LNCAP (cell line): Measurements from ENCODE around the gene ETV3.

Experiments used
- TF ChIP-seq, protein P1 (sequence below): fragments of 450-650 bp; IDR thresholded peaks from 2 replicates; pipeline ENCODE4 v1.5.1; 2017; ENCODE audit warnings: mild to moderate bottlenecking

ETV3 gene

GRCh38 chr1:157081707-157082106, 56.5 kb downstream of the ETV3 start:
- TF ChIP-seq, protein P1, sequence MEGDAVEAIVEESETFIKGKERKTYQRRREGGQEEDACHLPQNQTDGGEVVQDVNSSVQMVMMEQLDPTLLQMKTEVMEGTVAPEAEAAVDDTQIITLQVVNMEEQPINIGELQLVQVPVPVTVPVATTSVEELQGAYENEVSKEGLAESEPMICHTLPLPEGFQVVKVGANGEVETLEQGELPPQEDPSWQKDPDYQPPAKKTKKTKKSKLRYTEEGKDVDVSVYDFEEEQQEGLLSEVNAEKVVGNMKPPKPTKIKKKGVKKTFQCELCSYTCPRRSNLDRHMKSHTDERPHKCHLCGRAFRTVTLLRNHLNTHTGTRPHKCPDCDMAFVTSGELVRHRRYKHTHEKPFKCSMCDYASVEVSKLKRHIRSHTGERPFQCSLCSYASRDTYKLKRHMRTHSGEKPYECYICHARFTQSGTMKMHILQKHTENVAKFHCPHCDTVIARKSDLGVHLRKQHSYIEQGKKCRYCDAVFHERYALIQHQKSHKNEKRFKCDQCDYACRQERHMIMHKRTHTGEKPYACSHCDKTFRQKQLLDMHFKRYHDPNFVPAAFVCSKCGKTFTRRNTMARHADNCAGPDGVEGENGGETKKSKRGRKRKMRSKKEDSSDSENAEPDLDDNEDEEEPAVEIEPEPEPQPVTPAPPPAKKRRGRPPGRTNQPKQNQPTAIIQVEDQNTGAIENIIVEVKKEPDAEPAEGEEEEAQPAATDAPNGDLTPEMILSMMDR, result no peak

GRCh38 chr1:157080714-157081113, 57.5 kb downstream of the ETV3 start:
- TF ChIP-seq, protein P1, result no peak

- TF ChIP-seq, protein P1, result no peak
These were observed 60.8 kb downstream of the ETV3 start for GRCh38 chr1:157077394-157077793.

DNA sequence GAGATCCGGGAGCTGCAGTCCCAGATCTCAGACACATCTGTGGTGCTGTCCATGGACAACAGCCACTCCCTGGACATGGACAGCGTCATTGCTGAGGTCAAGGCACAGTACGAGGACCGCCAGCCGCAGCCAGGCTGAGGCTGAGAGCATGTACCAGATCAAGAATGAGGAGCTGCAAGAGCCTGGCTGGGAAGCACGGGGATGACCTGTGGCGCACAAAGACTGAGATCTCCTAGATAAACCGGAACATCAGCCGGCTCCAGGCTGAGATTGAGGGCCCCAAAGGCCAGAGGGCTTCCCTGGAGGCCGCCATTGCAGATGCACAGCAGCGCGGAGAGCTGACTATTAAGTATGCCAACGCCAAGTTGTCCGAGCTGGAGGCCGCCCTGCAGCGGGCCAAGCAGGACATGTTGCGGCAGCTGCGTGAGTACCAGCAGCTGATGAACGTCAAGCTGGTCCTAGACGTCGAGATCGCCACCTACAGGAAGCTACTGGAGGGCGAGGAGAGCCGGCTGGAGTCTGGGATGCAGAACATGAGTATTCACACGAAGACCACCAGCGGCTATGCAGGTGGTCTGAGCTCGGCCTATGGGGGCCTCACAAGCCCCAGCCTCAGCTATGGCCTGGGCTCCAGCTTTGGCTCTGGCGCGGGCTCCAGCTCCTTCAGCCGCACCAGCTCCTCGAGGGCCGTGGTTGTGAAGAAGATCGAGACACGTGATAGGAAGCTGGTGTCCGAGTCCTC, 64.1 kb downstream of the ETV3 start:
- TF ChIP-seq, protein P1, result peak; percentile 46
